ENCODE data around the gene C11orf24. TPM values are rescaled to one million over a fixed set of nuclear protein-coding genes. Genes with fewer than 3 reads are reported as not detected.

Gene C11orf24
- total RNA-seq, 2 donors from 2014 or later: 25.1 to 61.0 TPM

GRCh38 chr11:68275721-68276507 is 4.1 kb upstream of the C11orf24 start:
- no peak for TF ChIP-seq CTCF (IDR thresholded peaks at IDR 0.05)
- TF ChIP-seq POLR2AphosphoS5 (IDR thresholded peaks at IDR 0.05): no peak
- TF ChIP-seq POLR2A (IDR thresholded peaks at IDR 0.05): no peak
- intact Hi-C loops (cut with DNase I): no loop called here
- no peak overlapping the region for H3K27ac ChIP-seq
- 87% methylated on average over 14 of the region's 14 CpGs for WGBS
- H3K27me3 ChIP-seq (replicated peaks; ENCODE audit: insufficient read depth): no peaks in the 10 kb centered on the region
- H3K9me3 ChIP-seq: no peaks in the 10 kb centered on the region
- DNase-seq (ENCODE audit: low spot score): no peak
- H3K36me3 ChIP-seq: no peaks in the 10 kb centered on the region
- H3K4me1 ChIP-seq (replicated peaks): no peaks in the 10 kb centered on the region
- no peak overlapping the region for H3K4me3 ChIP-seq

GRCh38 chr11:68274306-68274705 is 2.5 kb upstream of the C11orf24 start:
- WGBS: 61% methylated on average over 1 of the region's 1 CpG
- H3K4me1 ChIP-seq (replicated peaks): no peaks in the 10 kb centered on the region

GRCh38 chr11:68273026-68273738 is 1.4 kb upstream of the C11orf24 start:
- no peak for TF ChIP-seq POLR2AphosphoS5 (IDR thresholded peaks at IDR 0.05)
- TF ChIP-seq CTCF (IDR thresholded peaks at IDR 0.05): no peak
- TF ChIP-seq POLR2A (IDR thresholded peaks at IDR 0.05): no peak
- no peak overlapping the region for H3K27ac ChIP-seq

More at GRCh38 chr11:68274306-68274705, 2.5 kb upstream of the C11orf24 start:
- H3K27ac ChIP-seq: no peak overlapping the region
- no peak for DNase-seq (ENCODE audit: low spot score)
- no peaks in the 10 kb centered on the region for H3K27me3 ChIP-seq (replicated peaks; ENCODE audit: insufficient read depth)
- H3K4me3 ChIP-seq: no peak overlapping the region
- intact Hi-C loops (cut with DNase I): loop anchor here (5.0 kb wide), 3 partner anchors 38 to 183 kb away; partner anchors contain the start of gene LRP5
- H3K36me3 ChIP-seq: no peaks in the 10 kb centered on the region
- no peaks in the 10 kb centered on the region for H3K9me3 ChIP-seq
- TF ChIP-seq CTCF (IDR thresholded peaks at IDR 0.05): no peak
- no peak for TF ChIP-seq POLR2AphosphoS5 (IDR thresholded peaks at IDR 0.05)
- TF ChIP-seq POLR2A (IDR thresholded peaks at IDR 0.05): no peak

GRCh38 chr11:68271023-68271780 is 571 bp downstream of the C11orf24 start:
- Histone ChIP-seq H3K27me3 (replicated peaks; ENCODE audit: insufficient read depth) (no peaks in the 10 kb centered on the region), H3K4me3 (peak overlapping the region; percentile 69 to 79), H3K4me1 (replicated peaks) (no peaks in the 10 kb centered on the region), H3K27ac (peak overlapping the region; percentile 93), H3K9me3 (no peaks in the 10 kb centered on the region), H3K36me3 (no peaks in the 10 kb centered on the region)
- TF ChIP-seq POLR2A (IDR thresholded peaks at IDR 0.05) (no peak), POLR2AphosphoS5 (IDR thresholded peaks at IDR 0.05) (peak; percentile 9), CTCF (IDR thresholded peaks at IDR 0.05) (peak in 2 of 4 experiments; percentile 36 to 46)
- no peak for DNase-seq (ENCODE audit: low spot score)
- 2% methylated on average over 23 of the region's 23 CpGs for WGBS
- intact Hi-C loops (cut with DNase I): loop anchor here (5.0 kb wide), 3 partner anchors 41 to 186 kb away; partner anchors contain the start of gene LRP5

More at GRCh38 chr11:68273026-68273738, 1.4 kb upstream of the C11orf24 start:
- no peaks in the 10 kb centered on the region for H3K27me3 ChIP-seq (replicated peaks; ENCODE audit: insufficient read depth)
- no peaks in the 10 kb centered on the region for H3K36me3 ChIP-seq
- H3K4me1 ChIP-seq (replicated peaks): no peaks in the 10 kb centered on the region
- H3K4me3 ChIP-seq: no peak overlapping the region
- H3K9me3 ChIP-seq: no peaks in the 10 kb centered on the region
- 93% methylated on average over 21 of the region's 21 CpGs for WGBS
- intact Hi-C loops (cut with DNase I): loop anchor here (5.0 kb wide), 3 partner anchors 39 to 184 kb away; partner anchors contain the start of gene LRP5
- no peak for DNase-seq (ENCODE audit: low spot score)
